ENCODE data around the gene ATP7A.
"Not testable (repeated sequence)": the region's sequence is repeated elsewhere in the genome, so short reads cannot be mapped to it uniquely, and the experiment has no call there.

Gene ATP7A

GRCh38 chrX:78035061-78035460, 124.6 kb downstream of the ATP7A start:
- DNase-seq (ENCODE audit: insufficient read length, low spot score) (no peak), FAIRE-seq (no peak)
- no peak for TF ChIP-seq POLR2A (IDR thresholded peaks at IDR 0.05; ENCODE audit: low read depth, low read length)

GRCh38 chrX:78037881-78038280, 127.4 kb downstream of the ATP7A start:
- no peak for TF ChIP-seq POLR2A (IDR thresholded peaks at IDR 0.05; ENCODE audit: low read depth, low read length)
- no peak for FAIRE-seq

GRCh38 chrX:78042601-78043000, 132.1 kb downstream of the ATP7A start:
- DNase-seq (ENCODE audit: insufficient read length, low spot score) (no peak), FAIRE-seq (no peak)
- TF ChIP-seq POLR2A (IDR thresholded peaks at IDR 0.05; ENCODE audit: low read depth, low read length), result no peak

More at GRCh38 chrX:78037881-78038280, 127.4 kb downstream of the ATP7A start:
- no peak for DNase-seq (ENCODE audit: insufficient read length, low spot score)

GRCh38 chrX:78046362-78046761, 135.9 kb downstream of the ATP7A start:
- FAIRE-seq (no peak), DNase-seq (ENCODE audit: insufficient read length, low spot score) (no peak)
- TF ChIP-seq POLR2A (IDR thresholded peaks at IDR 0.05; ENCODE audit: low read depth, low read length), result no peak

- TF ChIP-seq POLR2A (IDR thresholded peaks at IDR 0.05; ENCODE audit: low read depth, low read length), result no peak
- no peak for DNase-seq (ENCODE audit: insufficient read length, low spot score)
- no peak for FAIRE-seq
These were observed 137.6 kb downstream of the ATP7A start for GRCh38 chrX:78048052-78048451.

GRCh38 chrX:78063687-78064086, 153.2 kb downstream of the ATP7A start:
- FAIRE-seq (no peak), DNase-seq (ENCODE audit: insufficient read length, low spot score) (no peak)
- TF ChIP-seq POLR2A (IDR thresholded peaks at IDR 0.05; ENCODE audit: low read depth, low read length), result no peak

- no peak for TF ChIP-seq POLR2A (IDR thresholded peaks at IDR 0.05; ENCODE audit: low read depth, low read length)
These were observed 153.7 kb downstream of the ATP7A start for GRCh38 chrX:78064152-78064551.

GRCh38 chrX:78064698-78065601, 154.5 kb downstream of the ATP7A start:
- FAIRE-seq, result peak; percentile 76
- peak; percentile 10 for DNase-seq (ENCODE audit: insufficient read length, low spot score)

More at GRCh38 chrX:78064152-78064551, 153.7 kb downstream of the ATP7A start:
- DNase-seq (ENCODE audit: insufficient read length, low spot score), result no peak
- no peak for FAIRE-seq

GRCh38 chrX:78066110-78066509, 155.6 kb downstream of the ATP7A start:
- FAIRE-seq (no peak), DNase-seq (ENCODE audit: insufficient read length, low spot score) (no peak)
- TF ChIP-seq POLR2A (IDR thresholded peaks at IDR 0.05; ENCODE audit: low read depth, low read length), result no peak

GRCh38 chrX:78071331-78071730, 160.8 kb downstream of the ATP7A start:
- DNase-seq (ENCODE audit: insufficient read length, low spot score) (no peak), FAIRE-seq (no peak)
- no peak for TF ChIP-seq POLR2A (IDR thresholded peaks at IDR 0.05; ENCODE audit: low read depth, low read length)

GRCh38 chrX:78073147-78074077, 162.9 kb downstream of the ATP7A start:
- DNase-seq (ENCODE audit: insufficient read length, low spot score); FAIRE-seq: not testable (repeated sequence)

- DNase-seq (ENCODE audit: insufficient read length, low spot score), result no peak
- no peak for FAIRE-seq
- no peak for TF ChIP-seq POLR2A (IDR thresholded peaks at IDR 0.05; ENCODE audit: low read depth, low read length)
These were observed 163.6 kb downstream of the ATP7A start for GRCh38 chrX:78074088-78074487.

- DNase-seq (ENCODE audit: insufficient read length, low spot score), result no peak
- no peak for TF ChIP-seq POLR2A (IDR thresholded peaks at IDR 0.05; ENCODE audit: low read depth, low read length)
- no peak for FAIRE-seq
These were observed 165.4 kb downstream of the ATP7A start for GRCh38 chrX:78075787-78076389.

GRCh38 chrX:78081413-78081812, 170.9 kb downstream of the ATP7A start:
- not testable (repeated sequence) for DNase-seq (ENCODE audit: insufficient read length, low spot score); FAIRE-seq
